Measurements from ENCODE around the gene DNASE1L3. TPM values are rescaled to one million over a fixed set of nuclear protein-coding genes. Genes with fewer than 3 reads are reported as not detected.
A peak's percentile ranks its signal among the peaks of the same experiment; 100 is the strongest.

The DNASE1L3 gene
- total and polyA plus RNA-seq, 2 of the 13 experiments (the other 11 are each of a cell fraction or from before 2014, with no cell fraction given) = 0.86 to 1.7 TPM

- Histone ChIP-seq H3K4me3 (replicated peaks in 1 of 3; ENCODE audit: insufficient read depth in 1 of 3, low read depth in 2 of 3, low read length in 3 of 3) (no peak overlapping the region), H3K79me2 (ENCODE audit: insufficient read depth, low read length) (no peaks in the 10 kb centered on the region), H3K4me2 (ENCODE audit: low read depth, low read length) (no peak overlapping the region), H4K20me1 (ENCODE audit: insufficient read depth, low read length) (no peaks in the 10 kb centered on the region), H3K27me3 (ENCODE audit: control insufficient read depth in 1 of 2, insufficient read depth in 2 of 2, low read length in 2 of 2) (no peaks in the 10 kb centered on the region), H3K36me3 (replicated peaks in 1 of 2; ENCODE audit: control insufficient read depth in 1 of 2, insufficient read depth in 2 of 2, low read length in 2 of 2) (peaks cover 50 to 87% of the 10 kb centered on the region in 2 experiments), H3K9ac (ENCODE audit: insufficient read depth, low read depth, low read length) (no peak overlapping the region), H3K9me3 (ENCODE audit: low read length) (no peaks in the 10 kb centered on the region), H3K27ac (ENCODE audit: extremely low read length, insufficient read depth, low read length) (no peak overlapping the region), H2AFZ (ENCODE audit: low read length) (no peak overlapping the region), H3K4me1 (ENCODE audit: insufficient read depth, low read length) (peaks cover 28% of the 10 kb centered on the region)
- FAIRE-seq (no peak), ATAC-seq (no peak), DNase-seq (ENCODE audit: low spot score) (no peak)
- WGBS (ENCODE audit: low lambda C conversion rate) = 90% methylated on average over 7 of the region's 7 CpGs
- POLR2A ChIA-PET = no interaction called here
- in situ Hi-C loops (cut with HindIII; ENCODE audit: extremely low pct_ligation_motif_present, low pct_unique_long_range_greater_than_20kb) = no loop called here
- CTCF ChIA-PET (ENCODE audit: low intra/inter-chr PET ratio, low total read pairs) = no interaction called here
- BruUV-seq (replicated peaks) = no TSS peak
- intact Hi-C loops (cut with micrococcal nuclease; ENCODE audit: unreplicated experiment) = no loop called here
- TF ChIP-seq ZNF629 (CRISPR knock-in tag; conservative IDR thresholded peaks at IDR 0.05) (peak; percentile 92), ZNF782 (CRISPR knock-in tag; IDR thresholded peaks at IDR 0.05; ENCODE audit: borderline replicate concordance) (no peak), TOPORS (CRISPR knock-in tag; IDR thresholded peaks at IDR 0.05) (no peak), HOXA3 (CRISPR knock-in tag; IDR thresholded peaks at IDR 0.05) (no peak)
Measured at GRCh38 chr3:58158442-58159153, 52.2 kb downstream of the DNASE1L3 start.

DNA sequence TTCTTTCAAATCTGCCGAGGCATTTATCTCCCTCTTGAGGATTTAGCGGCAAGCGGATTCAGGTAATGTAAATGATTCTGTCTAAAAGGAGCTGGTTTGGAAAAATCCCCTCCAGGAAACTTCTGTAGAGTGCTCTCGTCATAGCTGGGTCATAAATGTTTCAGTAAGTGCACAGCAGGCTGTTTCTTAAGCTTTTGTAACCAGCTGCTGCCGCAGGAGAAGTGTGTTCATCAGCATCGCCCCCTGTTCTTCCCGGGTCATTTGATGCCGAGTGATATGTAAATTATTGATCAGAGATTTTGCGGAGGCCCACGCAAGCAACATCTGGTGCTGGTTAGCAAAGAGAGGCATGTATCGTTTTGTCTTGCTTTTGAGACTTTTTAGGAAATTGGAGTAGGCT is 53.1 kb downstream of the DNASE1L3 start:
- FAIRE-seq = no peak
- H3K36me3 ChIP-seq (replicated peaks in 1 of 2; ENCODE audit: control insufficient read depth in 1 of 2, insufficient read depth in 2 of 2, low read length in 2 of 2) = peaks cover 52 to 87% of the 10 kb centered on the region in 2 experiments
- POLR2A ChIA-PET = no interaction called here
- no peak overlapping the region for H3K4me3 ChIP-seq (replicated peaks in 1 of 3; ENCODE audit: insufficient read depth in 1 of 3, low read depth in 2 of 3, low read length in 3 of 3)
- H4K20me1 ChIP-seq (ENCODE audit: insufficient read depth, low read length) = no peaks in the 10 kb centered on the region
- DNase-seq (ENCODE audit: low spot score) = no peak
- no peaks in the 10 kb centered on the region for H3K79me2 ChIP-seq (ENCODE audit: insufficient read depth, low read length)
- WGBS (ENCODE audit: low lambda C conversion rate) = 98% methylated on average over 11 of the region's 11 CpGs
- no peak overlapping the region for H3K9ac ChIP-seq (ENCODE audit: insufficient read depth, low read depth, low read length)
- in situ Hi-C loops (cut with HindIII; ENCODE audit: extremely low pct_ligation_motif_present, low pct_unique_long_range_greater_than_20kb) = no loop called here
- intact Hi-C loops (cut with micrococcal nuclease; ENCODE audit: unreplicated experiment) = no loop called here
- no peak for ATAC-seq
- H3K9me3 ChIP-seq (ENCODE audit: low read length) = no peaks in the 10 kb centered on the region
- BruUV-seq (replicated peaks) = no TSS peak
- H3K4me2 ChIP-seq (ENCODE audit: low read depth, low read length) = no peak overlapping the region
- H3K27ac ChIP-seq (ENCODE audit: extremely low read length, insufficient read depth, low read length) = no peak overlapping the region
- CTCF ChIA-PET (ENCODE audit: low intra/inter-chr PET ratio, low total read pairs) = no interaction called here
- no peak overlapping the region for H2AFZ ChIP-seq (ENCODE audit: low read length)
- H3K27me3 ChIP-seq (ENCODE audit: control insufficient read depth in 1 of 2, insufficient read depth in 2 of 2, low read length in 2 of 2) = no peaks in the 10 kb centered on the region
- H3K4me1 ChIP-seq (ENCODE audit: insufficient read depth, low read length) = peaks cover 19% of the 10 kb centered on the region
- TF ChIP-seq ZNF382 (CRISPR knock-in tag; IDR thresholded peaks at IDR 0.05; ENCODE audit: borderline replicate concordance) (no peak), FUBP1 (CRISPR knock-in tag; IDR thresholded peaks at IDR 0.05; ENCODE audit: borderline replicate concordance) (no peak), MED8 (CRISPR knock-in tag; IDR thresholded peaks at IDR 0.05; ENCODE audit: insufficient replicate concordance) (no peak), NFYB (CRISPR knock-in tag; IDR thresholded peaks at IDR 0.05) (no peak), MYNN (CRISPR knock-in tag; IDR thresholded peaks at IDR 0.05; ENCODE audit: low read depth) (no peak), RBM39 (IDR thresholded peaks at IDR 0.05; ENCODE audit: low read depth, low read length, poor library complexity, severe bottlenecking) (no peak), NFE2L1 (CRISPR knock-in tag; IDR thresholded peaks at IDR 0.05; ENCODE audit: borderline replicate concordance) (no peak)
- TF ChIP-seq, protein P1, sequence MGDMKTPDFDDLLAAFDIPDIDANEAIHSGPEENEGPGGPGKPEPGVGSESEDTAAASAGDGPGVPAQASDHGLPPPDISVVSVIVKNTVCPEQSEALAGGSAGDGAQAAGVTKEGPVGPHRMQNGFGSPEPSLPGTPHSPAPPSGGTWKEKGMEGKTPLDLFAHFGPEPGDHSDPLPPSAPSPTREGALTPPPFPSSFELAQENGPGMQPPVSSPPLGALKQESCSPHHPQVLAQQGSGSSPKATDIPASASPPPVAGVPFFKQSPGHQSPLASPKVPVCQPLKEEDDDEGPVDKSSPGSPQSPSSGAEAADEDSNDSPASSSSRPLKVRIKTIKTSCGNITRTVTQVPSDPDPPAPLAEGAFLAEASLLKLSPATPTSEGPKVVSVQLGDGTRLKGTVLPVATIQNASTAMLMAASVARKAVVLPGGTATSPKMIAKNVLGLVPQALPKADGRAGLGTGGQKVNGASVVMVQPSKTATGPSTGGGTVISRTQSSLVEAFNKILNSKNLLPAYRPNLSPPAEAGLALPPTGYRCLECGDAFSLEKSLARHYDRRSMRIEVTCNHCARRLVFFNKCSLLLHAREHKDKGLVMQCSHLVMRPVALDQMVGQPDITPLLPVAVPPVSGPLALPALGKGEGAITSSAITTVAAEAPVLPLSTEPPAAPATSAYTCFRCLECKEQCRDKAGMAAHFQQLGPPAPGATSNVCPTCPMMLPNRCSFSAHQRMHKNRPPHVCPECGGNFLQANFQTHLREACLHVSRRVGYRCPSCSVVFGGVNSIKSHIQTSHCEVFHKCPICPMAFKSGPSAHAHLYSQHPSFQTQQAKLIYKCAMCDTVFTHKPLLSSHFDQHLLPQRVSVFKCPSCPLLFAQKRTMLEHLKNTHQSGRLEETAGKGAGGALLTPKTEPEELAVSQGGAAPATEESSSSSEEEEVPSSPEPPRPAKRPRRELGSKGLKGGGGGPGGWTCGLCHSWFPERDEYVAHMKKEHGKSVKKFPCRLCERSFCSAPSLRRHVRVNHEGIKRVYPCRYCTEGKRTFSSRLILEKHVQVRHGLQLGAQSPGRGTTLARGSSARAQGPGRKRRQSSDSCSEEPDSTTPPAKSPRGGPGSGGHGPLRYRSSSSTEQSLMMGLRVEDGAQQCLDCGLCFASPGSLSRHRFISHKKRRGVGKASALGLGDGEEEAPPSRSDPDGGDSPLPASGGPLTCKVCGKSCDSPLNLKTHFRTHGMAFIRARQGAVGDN (CRISPR knock-in tag; IDR thresholded peaks at IDR 0.05) = no peak
